Tongue (tissue), 2 donors: Measurements from ENCODE around the gene ZNF430. TPM values are rescaled to one million over a fixed set of nuclear protein-coding genes. Genes with fewer than 3 reads are reported as not detected.
"Not testable (repeated sequence)": the region's sequence is repeated elsewhere in the genome, so short reads cannot be mapped to it uniquely, and the experiment has no call there.

Experiments
- DNase-seq: peaks from one replicate; pipeline ENCODE4 v3.0.0-alpha.2; 2015
- total RNA-seq: library from RNA; depleted of rRNA; stranded (reverse); fragments of >200 nt; gene quantifications from one replicate; pipeline ENCODE4 v1.2.3, GENCODE V29; 2014

The ZNF430 gene
- 15.4 TPM for total RNA-seq

- DNase-seq, result peak; percentile 99
Measured at GRCh38 chr19:21020298-21021227, at the start of gene ZNF430. Gene ZNF430, plus strand, starts transcription at chr19:21020657. Its CDS starts 144 bp downstream, at chr19:21020801.

- DNase-seq, result not testable (repeated sequence)
Measured at GRCh38 chr19:20992788-20993187, 27.7 kb upstream of the ZNF430 start.

GRCh38 chr19:20999731-21000352 lies 20.6 kb upstream of the ZNF430 start:
- peak; percentile 98 for DNase-seq

GRCh38 chr19:21021238-21021637 lies 781 bp downstream of the ZNF430 start:
- DNase-seq, result not testable (repeated sequence)

- no peak for DNase-seq
Measured at GRCh38 chr19:21022996-21023395, 2.5 kb downstream of the ZNF430 start.

- no peak for DNase-seq
Measured at GRCh38 chr19:21023901-21024300, 3.4 kb downstream of the ZNF430 start.

- DNase-seq, result no peak
Measured at GRCh38 chr19:21028969-21029268, 8.5 kb downstream of the ZNF430 start.

GRCh38 chr19:21045028-21045427 lies 24.6 kb downstream of the ZNF430 start:
- no peak for DNase-seq

GRCh38 chr19:21046489-21046888 lies 26.0 kb downstream of the ZNF430 start:
- DNase-seq, result no peak

- no peak for DNase-seq
Measured at GRCh38 chr19:21047716-21048115, 27.3 kb downstream of the ZNF430 start.

- no peak for DNase-seq
Measured at GRCh38 chr19:21052902-21053301, 32.4 kb downstream of the ZNF430 start.

GRCh38 chr19:21065336-21065735 lies 44.9 kb downstream of the ZNF430 start:
- DNase-seq, result no peak

- DNase-seq, result peak; percentile 91
Measured at GRCh38 chr19:21082011-21082975, 61.8 kb downstream of the ZNF430 start, which contains the start of gene ZNF714. Gene ZNF714, plus strand, starts transcription at chr19:21082203. Its CDS starts 16,066 bp downstream, at chr19:21098269.

GRCh38 chr19:21084343-21084742 lies 63.9 kb downstream of the ZNF430 start:
- DNase-seq, result peak; percentile 8

GRCh38 chr19:21087871-21088270 lies 67.4 kb downstream of the ZNF430 start:
- no peak for DNase-seq

- DNase-seq, result peak; percentile 21
Measured at GRCh38 chr19:21092109-21092508, 71.7 kb downstream of the ZNF430 start.

- DNase-seq, result no peak
Measured at GRCh38 chr19:21094347-21095025, 74.0 kb downstream of the ZNF430 start.

- peak; percentile 10 for DNase-seq
Measured at GRCh38 chr19:21098291-21098690, 77.8 kb downstream of the ZNF430 start.

GRCh38 chr19:21101521-21102242 lies 81.2 kb downstream of the ZNF430 start:
- peak; percentile 3 for DNase-seq

- DNase-seq, result no peak
Measured at GRCh38 chr19:21109116-21109515, 88.7 kb downstream of the ZNF430 start.
